Right renal cortex interstitium (tissue), 3 donors: Measurements from ENCODE around the gene ATP6V1C2. TPM values are rescaled to one million over a fixed set of nuclear protein-coding genes. Genes with fewer than 3 reads are reported as not detected.
"Not testable (repeated sequence)": the region's sequence is repeated elsewhere in the genome, so short reads cannot be mapped to it uniquely, and the experiment has no call there.

Experiments
- DNase-seq, 3 donors: peaks; one replicate each; pipeline ENCODE4 v3.0.0-alpha.2; 2013; ENCODE audit warnings: low read depth in 3 of 3, low spot score in 2 of 3
- polyA plus RNA-seq, 3 donors: library from polyadenylated mRNA; unstranded; fragments of 120-200 nt; gene quantifications; one replicate each; pipeline ENCODE4 v1.2.1, GENCODE V29; 2013; ENCODE audit not compliant: insufficient read length in 3 of 3

ATP6V1C2 gene
- polyA plus RNA-seq, 3 donors = 5.9 to 7.3 (median 6.0) TPM

DNA sequence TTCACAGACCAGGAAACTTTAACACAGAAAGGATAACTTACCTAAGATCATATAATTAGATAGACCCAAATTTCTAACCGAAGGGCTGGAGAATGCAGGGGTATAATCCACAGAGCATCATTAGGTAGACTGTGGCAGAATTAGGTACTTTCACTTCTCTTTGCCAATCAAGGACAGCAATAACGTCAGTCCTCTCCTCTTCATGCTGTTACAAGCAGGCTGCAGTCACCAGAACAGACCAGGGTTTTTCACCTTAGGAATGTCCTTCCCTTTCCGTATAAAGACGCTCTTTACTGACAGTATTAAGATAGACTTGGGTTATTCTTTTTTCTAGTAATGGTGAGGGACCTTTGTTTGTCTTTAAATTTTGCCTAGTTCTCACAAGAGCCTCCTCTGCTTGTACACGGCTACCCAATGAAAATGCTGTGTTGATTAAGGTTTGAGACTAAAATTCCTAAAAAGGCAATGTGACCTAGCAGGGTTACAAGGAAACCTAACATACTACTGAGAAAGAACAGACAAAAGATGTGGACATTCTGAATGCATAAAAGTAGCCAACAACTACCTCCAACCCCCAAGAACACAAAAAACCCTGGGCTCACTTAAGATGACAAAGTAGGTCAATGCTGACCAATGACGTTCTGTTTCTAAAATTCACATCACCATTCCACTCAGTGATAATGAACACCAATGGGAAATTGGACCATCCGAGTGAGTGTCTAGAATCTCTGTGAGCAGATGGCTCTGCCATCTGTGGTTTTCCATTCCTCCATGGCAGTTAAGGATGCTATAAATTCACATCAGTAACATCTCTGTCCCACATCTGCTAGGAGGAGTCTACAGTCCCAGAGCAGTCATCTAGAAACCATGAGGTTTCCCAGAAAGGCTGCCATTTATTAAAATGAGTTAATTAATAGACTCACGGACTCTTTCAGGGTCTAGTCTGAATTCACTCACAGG lies 89.1 kb downstream of the ATP6V1C2 start:
- DNase-seq = no peak

DNA sequence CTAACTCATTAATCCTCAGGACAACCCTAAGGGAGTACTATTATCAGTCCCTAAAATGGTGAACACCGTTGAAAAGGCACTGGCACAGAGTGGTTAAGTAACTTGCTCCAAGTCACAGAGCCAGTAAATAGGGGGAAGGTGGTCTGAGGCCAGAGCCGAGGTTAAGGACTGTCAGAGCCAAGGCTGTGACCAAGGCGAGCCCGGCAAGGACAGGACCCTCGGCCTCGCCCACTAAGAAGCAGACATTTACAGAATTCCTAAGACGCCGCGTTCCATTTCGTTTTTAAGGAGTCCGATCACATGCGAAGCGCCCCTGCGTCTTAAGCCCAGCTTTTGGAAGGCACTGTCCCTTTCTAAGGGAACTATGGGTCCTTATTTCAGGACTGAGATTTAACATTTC lies 90.1 kb downstream of the ATP6V1C2 start:
- DNase-seq = no peak

DNA sequence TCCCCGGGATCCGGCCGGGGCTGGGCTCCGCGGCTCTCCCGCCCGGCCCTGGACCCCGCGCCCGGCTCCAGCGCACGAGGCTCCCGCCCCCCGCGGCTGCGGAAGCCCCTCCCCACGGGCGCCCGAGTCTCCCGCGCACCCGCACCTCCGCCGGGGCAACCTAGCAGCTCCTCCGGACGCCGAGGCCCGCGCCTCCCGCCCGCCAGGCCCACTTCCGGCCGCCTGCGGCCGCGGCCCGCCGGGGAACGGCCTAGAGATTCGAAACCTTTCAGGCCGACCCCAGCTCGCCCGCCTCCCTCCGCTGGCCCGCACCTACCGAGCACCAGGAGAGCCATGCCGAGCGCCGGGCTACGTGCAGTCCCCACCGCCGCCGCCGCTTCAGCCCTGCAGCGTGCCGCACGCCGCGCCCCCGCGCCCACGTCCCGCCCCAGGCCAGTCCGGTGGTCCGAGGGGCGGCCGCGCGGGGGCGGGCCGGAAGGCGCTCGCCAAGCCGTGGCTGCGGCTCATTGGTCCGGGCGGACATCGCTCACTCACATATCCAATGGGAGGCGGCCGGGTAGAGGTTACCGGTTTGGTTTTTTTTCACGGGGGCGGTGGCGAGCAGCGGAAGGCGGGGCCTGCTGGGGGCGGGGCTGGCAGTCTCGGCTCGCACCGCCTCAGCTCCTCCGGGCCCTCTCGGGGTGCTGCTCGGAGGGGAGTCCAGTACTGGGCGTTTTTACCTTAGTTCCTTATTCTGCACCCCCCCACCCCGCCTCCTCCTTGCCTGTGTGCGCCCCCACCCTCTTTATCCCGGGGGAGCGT lies 91.1 kb downstream of the ATP6V1C2 start, which contains the start of gene PDIA6:
TSS of gene PDIA6 (minus strand) at position 424 of the 801 bp plus-strand sequence. CDS start at position 335, 89 bp downstream.
- DNase-seq = peak; percentile 86 to 92 (median 89)

DNA sequence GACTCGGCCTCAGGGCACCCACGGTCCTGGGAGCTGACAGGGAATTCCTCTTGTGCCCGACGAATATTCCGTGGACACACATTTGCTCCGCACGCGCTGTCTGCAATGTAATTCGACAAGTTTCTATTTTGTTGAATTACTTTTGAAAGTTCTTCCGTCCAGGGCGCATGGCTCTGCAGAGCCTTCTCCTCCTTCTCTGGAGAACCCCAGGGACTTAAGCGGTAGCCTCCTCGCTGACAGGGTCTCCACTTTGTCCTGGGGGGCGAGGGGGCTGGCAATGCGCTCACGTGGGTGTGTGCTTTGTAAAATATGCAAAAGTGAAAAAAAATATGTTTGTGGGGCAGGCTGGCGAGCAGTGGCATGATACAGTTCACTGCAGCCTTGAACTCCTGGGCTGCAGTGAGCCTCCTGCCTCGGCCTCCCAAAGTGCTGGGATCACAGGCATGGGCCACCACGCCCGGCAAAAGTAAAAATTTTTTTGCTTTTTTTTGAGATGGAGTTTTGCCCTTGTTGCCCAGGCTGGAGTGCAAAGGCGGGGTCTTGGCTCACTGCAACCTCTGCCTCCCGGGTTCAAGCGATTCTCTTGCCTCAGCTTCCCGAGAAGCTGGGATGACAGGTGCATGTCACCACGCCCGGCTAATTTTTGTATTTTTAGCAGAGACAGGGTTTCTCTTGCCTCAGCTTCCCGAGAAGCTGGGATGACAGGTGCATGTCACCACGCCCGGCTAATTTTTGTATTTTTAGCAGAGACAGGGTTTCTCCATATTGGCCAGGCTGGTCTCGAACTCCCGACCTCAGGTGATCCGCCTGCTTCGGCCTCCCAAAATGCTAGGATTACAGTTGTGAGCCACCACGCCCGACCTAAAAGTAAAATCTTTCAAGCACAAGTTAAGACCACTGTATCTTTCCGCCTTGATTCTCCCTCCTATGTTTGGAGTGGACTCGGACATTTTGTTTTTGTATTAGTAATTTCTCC lies 92.0 kb downstream of the ATP6V1C2 start:
- DNase-seq = peak in 1 of 3 donors; percentile 31

DNA sequence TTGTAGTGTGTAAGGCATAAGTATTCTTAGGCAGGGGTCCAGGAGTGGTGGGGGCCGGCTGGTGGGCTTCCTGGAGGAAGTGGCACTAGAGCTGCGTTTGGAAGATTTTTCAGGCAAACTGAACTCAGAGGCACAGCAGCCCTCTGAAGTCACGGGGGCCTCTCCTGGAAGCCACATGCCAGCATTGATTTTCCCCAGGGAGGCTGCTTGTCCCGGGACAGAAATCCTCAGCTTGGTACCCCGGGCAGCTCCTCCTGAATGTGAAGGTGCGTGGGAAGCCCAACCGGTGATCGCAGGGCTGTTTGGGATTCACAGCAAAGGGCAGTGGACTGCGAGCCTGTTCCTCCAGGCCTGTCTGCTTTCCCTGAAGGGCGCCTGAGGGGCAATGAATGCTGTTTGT lies 92.7 kb downstream of the ATP6V1C2 start:
- DNase-seq = no peak

DNA sequence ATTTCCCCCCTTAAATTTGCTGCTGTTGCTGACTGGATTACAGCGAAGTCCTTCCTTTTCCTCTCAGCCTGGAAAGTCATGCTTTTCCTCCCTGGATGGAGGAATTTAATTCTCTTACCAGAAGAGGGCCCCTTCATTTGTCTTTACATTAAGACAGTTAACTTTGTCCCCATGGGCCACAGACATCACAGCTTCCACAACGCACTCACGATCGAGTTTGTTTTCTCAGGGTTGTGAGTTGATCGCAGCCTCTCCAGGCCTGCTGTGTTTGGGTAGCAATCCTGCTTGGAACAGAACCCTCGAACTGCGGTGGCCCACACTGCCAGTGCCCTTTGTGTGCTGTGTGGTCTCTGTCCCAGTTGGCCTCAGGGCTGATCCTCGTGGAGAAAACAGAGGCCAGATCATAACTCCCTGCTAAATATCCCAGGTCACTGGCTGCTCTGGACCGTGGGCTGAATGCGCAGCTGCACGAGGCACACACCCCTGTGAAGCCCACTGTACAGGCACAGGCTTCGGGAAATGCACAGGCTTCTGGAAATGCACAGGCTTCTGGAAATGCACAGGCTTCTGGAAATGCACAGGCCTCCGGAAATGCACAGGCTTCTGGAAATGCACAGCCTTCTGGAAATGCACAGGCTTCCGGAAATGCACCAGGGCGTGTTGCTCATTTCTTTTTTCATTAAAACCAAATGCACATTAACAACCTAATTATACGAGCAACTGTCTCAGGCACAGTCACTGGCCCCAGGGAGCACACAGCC lies 93.3 kb downstream of the ATP6V1C2 start:
- no peak for DNase-seq

DNA sequence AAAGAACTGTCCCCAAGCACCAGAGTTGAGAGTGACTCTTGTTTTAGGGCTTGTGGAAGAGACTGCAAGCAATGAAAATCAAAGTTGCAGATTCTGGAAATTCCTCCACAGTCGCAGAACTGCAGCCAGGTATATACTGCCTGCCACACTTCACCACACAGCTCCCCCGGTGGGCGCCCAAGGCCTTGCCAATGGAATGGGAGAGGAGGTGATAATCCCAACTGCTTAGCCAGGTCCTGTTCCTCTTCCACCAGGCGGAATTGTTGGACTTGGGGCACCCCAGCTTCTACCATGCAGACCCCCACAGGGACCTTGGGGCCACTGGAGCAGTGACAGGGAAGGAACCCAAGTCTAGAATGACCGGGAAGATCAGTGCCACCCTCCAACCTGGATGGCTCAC lies 96.0 kb downstream of the ATP6V1C2 start:
- DNase-seq = no peak

DNA sequence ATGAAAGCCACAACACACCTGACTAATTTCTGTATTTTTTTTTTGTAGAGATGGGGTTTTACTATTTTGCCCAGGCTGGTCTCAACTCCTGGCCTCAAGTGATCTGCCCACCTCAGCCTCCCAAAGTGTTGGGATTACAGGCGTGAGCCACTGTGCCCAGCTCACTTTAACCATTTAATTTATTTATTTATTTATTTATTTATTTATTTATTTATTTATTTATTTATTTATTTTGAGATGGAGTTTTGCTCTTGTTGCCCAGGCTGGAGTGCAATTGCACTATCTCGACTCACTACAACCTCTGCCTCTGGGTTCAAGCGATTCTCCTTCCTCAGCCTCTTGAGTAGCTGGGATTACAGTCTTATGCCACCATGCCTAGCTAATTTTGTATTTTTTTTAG lies 96.9 kb downstream of the ATP6V1C2 start:
- not testable (repeated sequence) for DNase-seq

DNA sequence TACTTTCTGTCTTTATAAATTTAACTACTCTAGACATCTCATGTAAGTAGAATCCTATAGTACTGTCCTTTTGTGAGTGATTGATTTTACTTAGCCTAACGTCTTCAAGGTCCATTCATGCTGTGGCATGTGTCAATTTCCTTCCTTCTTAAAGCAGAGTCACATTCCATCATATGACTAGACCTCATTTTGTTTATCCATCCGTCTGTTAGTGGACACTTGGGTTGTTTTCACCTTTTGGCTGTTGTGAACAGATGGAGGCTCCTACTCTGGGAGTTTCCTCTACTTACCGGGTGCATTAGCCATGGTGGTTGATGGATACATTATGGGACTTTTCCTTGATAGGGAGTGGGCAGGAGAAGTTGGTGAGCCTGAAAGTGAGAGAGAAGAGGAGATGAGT lies 97.6 kb downstream of the ATP6V1C2 start:
- no peak for DNase-seq

DNA sequence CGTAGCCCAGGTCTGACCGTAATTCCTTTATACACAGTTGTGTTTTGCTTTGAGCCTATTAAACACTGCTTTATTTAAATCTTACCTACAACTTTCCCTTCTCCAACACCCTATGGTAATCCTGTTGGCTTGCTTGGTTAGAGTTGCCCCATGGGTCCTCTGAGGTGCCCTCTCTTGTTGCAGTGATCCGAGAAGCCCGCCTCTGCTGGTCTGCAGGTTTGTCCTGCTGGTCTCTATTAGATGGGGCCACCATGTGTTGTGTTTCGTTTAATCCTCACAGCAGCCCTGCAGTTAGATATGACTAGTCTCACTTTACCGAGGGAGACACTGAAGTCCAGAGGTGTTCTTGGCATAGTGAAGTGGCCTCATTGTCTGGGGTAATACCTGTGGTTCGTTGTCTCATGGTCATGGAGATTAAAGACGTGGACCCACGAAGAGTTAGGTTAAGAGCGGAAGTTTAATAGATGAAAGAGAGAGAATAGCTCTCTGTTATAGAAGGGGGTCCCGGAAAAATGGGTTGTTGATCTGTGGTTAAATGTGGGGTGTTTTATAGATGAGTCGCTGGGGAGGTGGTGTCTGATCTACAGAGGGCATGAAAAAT lies 98.4 kb downstream of the ATP6V1C2 start:
- DNase-seq = no peak

DNA sequence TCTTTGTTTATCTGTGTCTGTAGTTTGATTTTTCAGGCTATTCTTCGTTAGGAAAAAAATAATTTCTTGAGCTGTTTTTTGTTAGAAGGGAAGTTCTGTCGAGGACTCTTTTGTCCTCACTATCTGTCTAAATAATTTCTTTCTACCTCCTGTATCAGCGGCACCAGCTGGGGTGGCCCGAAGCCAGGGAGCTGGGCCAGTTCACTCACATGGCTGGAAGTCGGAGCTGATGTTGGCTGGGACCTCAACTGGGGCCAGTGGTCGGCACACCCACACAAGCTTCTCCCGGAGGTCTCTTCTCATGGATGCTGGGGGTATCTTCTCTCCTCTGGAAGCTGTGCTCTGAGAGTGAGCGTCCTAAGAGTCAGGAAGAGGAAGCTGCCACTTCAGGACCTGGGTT lies 99.1 kb downstream of the ATP6V1C2 start:
- DNase-seq = no peak

DNA sequence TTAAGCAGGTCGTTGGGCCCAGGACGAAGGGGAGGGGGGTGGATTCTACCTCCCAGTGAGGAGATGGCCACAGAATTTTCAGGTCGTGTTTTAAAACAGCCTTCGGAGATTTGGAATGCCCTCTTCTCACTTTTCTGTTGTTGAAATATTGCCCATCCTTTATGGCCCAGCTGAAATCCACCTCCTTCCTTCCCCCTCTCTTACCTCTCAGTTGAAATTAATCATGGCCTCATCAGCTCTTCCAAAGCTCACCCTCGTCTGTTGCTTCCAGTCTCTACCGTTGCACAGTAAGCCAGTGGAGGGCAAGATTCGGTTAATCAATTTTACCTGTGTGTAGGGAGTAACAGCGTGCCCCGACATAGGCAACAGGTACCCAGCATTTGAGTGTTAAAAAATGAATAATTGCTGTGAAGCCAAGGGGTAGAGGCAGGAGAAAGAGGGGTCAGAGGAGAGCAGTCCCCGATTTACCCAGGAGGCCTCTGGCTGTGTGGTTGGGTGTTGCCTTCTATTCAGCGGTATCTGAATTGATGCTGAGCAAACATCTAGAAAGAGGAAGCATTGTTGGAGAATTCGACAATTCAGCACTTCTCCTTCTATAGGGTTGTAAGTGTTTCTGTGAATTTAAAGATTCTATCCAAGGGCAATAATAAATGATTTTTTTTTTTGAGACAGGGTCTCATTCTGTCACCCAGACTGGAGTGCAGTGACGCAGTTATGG lies 99.7 kb downstream of the ATP6V1C2 start:
- no peak for DNase-seq

DNA sequence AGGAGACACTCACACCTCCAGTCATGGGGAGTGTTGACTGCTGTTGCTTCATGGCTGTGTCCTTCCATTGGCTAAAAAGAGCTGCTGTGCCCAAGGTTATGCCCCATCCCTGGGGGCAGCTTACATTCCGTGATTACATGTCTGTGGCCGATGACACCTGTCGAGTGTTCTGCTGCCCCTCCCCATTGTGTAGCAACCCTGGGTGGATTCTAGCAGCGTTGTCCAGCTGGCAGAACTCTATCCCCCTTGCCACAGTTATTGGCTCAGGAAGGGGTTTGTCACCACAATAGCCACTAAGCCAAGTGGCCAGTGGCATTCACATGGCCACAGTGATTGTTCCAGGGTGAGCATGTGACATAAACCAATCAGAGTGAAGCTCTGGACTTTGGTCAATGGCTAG lies 102.8 kb downstream of the ATP6V1C2 start:
- no peak for DNase-seq

DNA sequence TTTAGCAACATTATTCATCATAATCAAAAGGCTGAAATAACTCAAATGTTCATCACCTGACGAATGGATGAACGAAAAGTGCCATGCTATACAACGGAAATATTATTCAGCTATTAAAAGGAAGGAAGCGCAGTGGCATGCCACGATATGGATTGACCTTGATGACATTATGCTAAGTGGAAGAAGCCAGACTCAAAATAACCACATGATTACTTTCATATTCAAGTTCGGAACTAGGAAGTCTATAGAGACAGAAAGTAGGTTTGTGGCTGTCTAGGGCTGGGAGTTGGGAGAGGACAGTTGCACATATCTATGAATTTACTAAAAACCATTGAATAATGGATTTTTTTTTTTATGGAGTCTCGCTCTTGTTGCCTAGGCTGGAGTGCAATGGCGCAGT lies 104.6 kb downstream of the ATP6V1C2 start:
- no peak for DNase-seq

DNA sequence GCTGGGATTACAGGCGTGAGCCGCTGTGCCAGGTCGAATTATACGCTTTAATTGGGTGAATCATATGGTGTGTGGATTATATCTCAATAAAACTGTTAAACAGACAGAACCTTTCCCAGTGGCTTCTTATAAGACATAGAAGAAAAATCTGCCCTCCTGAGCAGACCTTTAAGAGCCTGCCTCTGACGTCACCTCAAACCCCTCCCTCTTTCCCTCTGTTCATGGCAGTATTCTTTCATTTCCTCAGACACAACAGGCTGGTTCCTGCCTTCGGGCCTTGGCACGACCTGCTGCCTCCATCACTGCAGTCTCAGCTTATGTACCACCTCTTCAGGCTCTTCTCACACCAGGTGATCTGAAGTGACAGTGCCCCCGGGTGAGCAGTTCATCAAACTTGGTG lies 105.2 kb downstream of the ATP6V1C2 start:
- no peak for DNase-seq

DNA sequence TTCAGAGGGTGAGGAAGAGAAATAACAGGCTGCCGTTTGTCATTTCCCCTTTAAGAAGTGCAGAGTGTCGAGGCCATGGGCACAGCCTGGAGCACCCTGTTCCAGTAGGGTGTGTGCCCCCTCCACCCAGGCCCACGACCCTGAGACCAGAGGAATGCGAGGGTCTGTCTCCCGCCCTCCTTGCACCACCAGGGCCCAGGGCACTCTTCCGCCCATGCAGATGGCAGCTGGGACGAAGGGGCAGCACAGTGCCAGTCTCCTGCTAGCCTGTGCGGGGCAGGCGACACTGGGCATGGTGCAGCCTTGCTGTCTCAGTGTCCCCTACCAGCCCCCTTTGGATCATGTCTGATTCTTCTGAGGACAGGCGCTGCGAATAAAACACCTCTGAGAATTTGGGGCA lies 106.9 kb downstream of the ATP6V1C2 start:
- no peak for DNase-seq

DNA sequence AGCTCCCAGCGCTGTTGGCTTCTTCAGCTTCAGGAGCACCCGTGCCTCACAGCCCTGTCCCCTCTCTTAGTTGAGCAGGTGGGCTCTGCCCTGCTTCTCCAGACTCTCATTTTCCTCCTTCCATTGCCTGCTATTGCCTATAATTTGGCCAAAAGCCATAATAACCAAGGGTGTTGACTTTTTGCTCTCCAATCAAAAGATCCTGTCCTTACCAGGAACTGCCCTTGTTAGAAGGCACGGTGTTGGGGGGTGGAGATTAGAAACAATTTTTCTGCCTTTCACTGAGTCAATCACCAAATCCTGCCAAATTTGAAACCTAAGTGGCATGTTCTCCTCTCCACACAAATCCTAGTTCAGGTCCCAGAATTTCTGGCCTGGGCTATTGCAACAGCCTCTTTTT lies 107.9 kb downstream of the ATP6V1C2 start:
- no peak for DNase-seq

DNA sequence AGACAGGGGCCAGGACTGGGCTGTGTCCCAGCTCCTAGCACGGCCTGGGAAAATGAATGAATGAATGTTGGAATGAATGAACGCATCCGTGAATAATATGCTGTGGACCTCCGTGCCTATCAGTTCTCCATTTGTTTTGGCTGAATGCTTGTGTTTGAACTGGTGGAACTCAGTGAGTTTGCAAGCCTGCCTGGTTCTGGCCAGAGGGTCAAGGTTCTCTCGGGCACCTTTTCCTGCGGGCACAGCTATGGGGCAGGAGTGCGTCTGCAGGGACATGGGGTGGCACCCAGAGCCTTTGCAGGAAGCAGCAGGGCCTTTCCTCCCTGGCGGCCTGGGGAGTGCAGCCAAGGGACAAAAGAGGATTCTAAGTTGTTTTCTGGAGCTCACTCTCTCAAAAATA lies 108.8 kb downstream of the ATP6V1C2 start:
- DNase-seq = no peak
